Airway epithelial cell (primary cell): Measurements from ENCODE around the gene DYRK2. TPM values are rescaled to one million over a fixed set of nuclear protein-coding genes. Genes with fewer than 3 reads are reported as not detected.

Source experiments
- total RNA-seq: library from RNA; depleted of rRNA; stranded (reverse); fragments of >200 nt; gene quantifications from 2 replicates; pipeline ENCODE4 v1.2.3, GENCODE V29; 2015

Gene DYRK2
- total RNA-seq = 10.5 and 12.2 TPM in 2 replicates

GRCh38 chr12:67648521-67649260, at the start of gene DYRK2:
Gene DYRK2 (plus strand): TSS chr12:67648745. CDS start chr12:67649134, 389 bp downstream.

